Muscle layer of duodenum (tissue), 2 donors: ENCODE results near the gene TRAPPC13.
"Not testable (repeated sequence)": the region's sequence is repeated elsewhere in the genome, so short reads cannot be mapped to it uniquely, and the experiment has no call there.

ENCODE experiments used
- H3K27ac ChIP-seq: one replicate; pipeline ENCODE4 v1.7.0; 2013; ENCODE audit warnings: mild to moderate bottlenecking, low read length
- H3K27me3 ChIP-seq: one replicate; pipeline ENCODE4 v1.7.0; 2013; ENCODE audit warnings: low read depth, mild to moderate bottlenecking, control low read depth, low read length
- H3K36me3 ChIP-seq, 2 donors: one replicate each; pipeline ENCODE4 v1.7.0; 2013; ENCODE audit warnings: low read length in 2 of 2, control low read depth in 1 of 2, mild to moderate bottlenecking in 1 of 2; ENCODE audit not compliant: insufficient read depth in 2 of 2, control insufficient read depth in 1 of 2
- H3K4me1 ChIP-seq, 2 donors: one replicate each; pipeline ENCODE4 v1.7.0; 2013; ENCODE audit warnings: low read length in 2 of 2, mild to moderate bottlenecking in 2 of 2, control low read depth in 1 of 2, moderate library complexity in 1 of 2; ENCODE audit not compliant: insufficient read depth in 2 of 2, control insufficient read depth in 1 of 2
- H3K4me3 ChIP-seq, 2 donors: one replicate each; pipeline ENCODE4 v1.7.0; 2013; ENCODE audit warnings: low read length in 2 of 2, low read depth in 1 of 2, mild to moderate bottlenecking in 1 of 2
- H3K9me3 ChIP-seq, 2 donors: one replicate each; pipeline ENCODE4 v1.7.0; 2013; ENCODE audit warnings: low read length in 2 of 2, control low read depth in 1 of 2, mild to moderate bottlenecking in 1 of 2; ENCODE audit not compliant: control insufficient read depth in 1 of 2
- donor health status: healthy.

TRAPPC13 gene

GRCh38 chr5:65625743-65626142 is 916 bp downstream of the TRAPPC13 start:
- Histone ChIP-seq H3K27me3 (no peaks in the 10 kb centered on the region), H3K4me1 (peaks cover 20 to 31% of the 10 kb centered on the region in 2 donors), H3K36me3 (peaks cover 6 to 10% of the 10 kb centered on the region in 2 donors), H3K4me3 (peak overlapping the region; percentile 82 to 90), H3K27ac (no peak overlapping the region), H3K9me3 (no peaks in the 10 kb centered on the region)

GRCh38 chr5:65630981-65631380 is 6.2 kb downstream of the TRAPPC13 start:
- no peak overlapping the region for H3K4me3 ChIP-seq
- no peak overlapping the region for H3K27ac ChIP-seq
- H3K9me3 ChIP-seq = no peaks in the 10 kb centered on the region
- H3K36me3 ChIP-seq = peaks cover 8 to 15% of the 10 kb centered on the region in 2 donors
- H3K4me1 ChIP-seq = peaks cover 2 to 5% of the 10 kb centered on the region in 2 donors
- H3K27me3 ChIP-seq = no peaks in the 10 kb centered on the region

- H3K9me3 ChIP-seq = no peaks in the 10 kb centered on the region
- no peaks in the 10 kb centered on the region for H3K4me1 ChIP-seq
- H3K36me3 ChIP-seq = peaks cover 23 to 40% of the 10 kb centered on the region in 2 donors
- no peak overlapping the region for H3K27ac ChIP-seq
- H3K4me3 ChIP-seq = no peak overlapping the region
- H3K27me3 ChIP-seq = no peaks in the 10 kb centered on the region
Observed at GRCh38 chr5:65640240-65640639, 15.4 kb downstream of the TRAPPC13 start.

- Histone ChIP-seq H3K36me3 (peaks cover 6 to 16% of the 10 kb centered on the region in 2 donors), H3K4me1 (no peaks in the 10 kb centered on the region), H3K4me3 (no peak overlapping the region), H3K27me3 (no peaks in the 10 kb centered on the region), H3K27ac (no peak overlapping the region), H3K9me3 (no peaks in the 10 kb centered on the region)
Observed at GRCh38 chr5:65646938-65647337, 22.1 kb downstream of the TRAPPC13 start.

- Histone ChIP-seq H3K36me3 (peaks cover 6 to 19% of the 10 kb centered on the region in 2 donors), H3K9me3 (no peaks in the 10 kb centered on the region), H3K4me3 (no peak overlapping the region)
Observed at GRCh38 chr5:65647941-65648340, 23.1 kb downstream of the TRAPPC13 start.

GRCh38 chr5:65651144-65651543 is 26.3 kb downstream of the TRAPPC13 start:
- Histone ChIP-seq H3K4me1 (no peaks in the 10 kb centered on the region), H3K27me3 (no peaks in the 10 kb centered on the region), H3K27ac (no peak overlapping the region), H3K9me3 (no peaks in the 10 kb centered on the region), H3K4me3 (no peak overlapping the region), H3K36me3 (peaks cover 13 to 21% of the 10 kb centered on the region in 2 donors)

More at GRCh38 chr5:65647941-65648340, 23.1 kb downstream of the TRAPPC13 start:
- Histone ChIP-seq H3K27me3 (no peaks in the 10 kb centered on the region), H3K27ac (no peak overlapping the region), H3K4me1 (no peaks in the 10 kb centered on the region)

- Histone ChIP-seq H3K36me3 (peaks cover 7 to 9% of the 10 kb centered on the region in 2 donors), H3K27me3 (no peaks in the 10 kb centered on the region), H3K4me1 (no peaks in the 10 kb centered on the region), H3K9me3 (no peaks in the 10 kb centered on the region), H3K27ac (no peak overlapping the region), H3K4me3 (no peak overlapping the region)
Observed at GRCh38 chr5:65654713-65655112, 29.9 kb downstream of the TRAPPC13 start.

- no peak overlapping the region for H3K4me3 ChIP-seq
- H3K36me3 ChIP-seq = peaks cover 21 to 24% of the 10 kb centered on the region in 2 donors
- H3K4me1 ChIP-seq = no peaks in the 10 kb centered on the region
- H3K27ac ChIP-seq = no peak overlapping the region
- H3K27me3 ChIP-seq = no peaks in the 10 kb centered on the region
- H3K9me3 ChIP-seq = no peaks in the 10 kb centered on the region
Observed at GRCh38 chr5:65663804-65664521, 39.1 kb downstream of the TRAPPC13 start.

- no peak overlapping the region for H3K27ac ChIP-seq
- H3K9me3 ChIP-seq = no peaks in the 10 kb centered on the region
- H3K27me3 ChIP-seq = no peaks in the 10 kb centered on the region
- H3K4me3 ChIP-seq = no peak overlapping the region
- peaks cover 15 to 23% of the 10 kb centered on the region in 2 donors for H3K36me3 ChIP-seq
- H3K4me1 ChIP-seq = no peaks in the 10 kb centered on the region
Observed at GRCh38 chr5:65668696-65669095, 43.9 kb downstream of the TRAPPC13 start.

GRCh38 chr5:65672796-65673195 is 48.0 kb downstream of the TRAPPC13 start:
- no peak overlapping the region for H3K4me3 ChIP-seq
- peaks cover 9 to 23% of the 10 kb centered on the region in 2 donors for H3K36me3 ChIP-seq
- no peaks in the 10 kb centered on the region for H3K9me3 ChIP-seq
- no peaks in the 10 kb centered on the region for H3K27me3 ChIP-seq
- H3K27ac ChIP-seq = no peak overlapping the region
- no peaks in the 10 kb centered on the region for H3K4me1 ChIP-seq

GRCh38 chr5:65674749-65675148 is 49.9 kb downstream of the TRAPPC13 start:
- H3K9me3 ChIP-seq = no peaks in the 10 kb centered on the region
- no peak overlapping the region for H3K4me3 ChIP-seq

GRCh38 chr5:65676056-65676455 is 51.2 kb downstream of the TRAPPC13 start:
- H3K4me1 ChIP-seq, H3K4me3 ChIP-seq: not testable (repeated sequence)
- H3K36me3 ChIP-seq = peaks cover 3 to 25% of the 10 kb centered on the region in 2 donors

More at GRCh38 chr5:65674749-65675148, 49.9 kb downstream of the TRAPPC13 start:
- no peak overlapping the region for H3K27ac ChIP-seq
- peaks cover 9 to 23% of the 10 kb centered on the region in 2 donors for H3K36me3 ChIP-seq
- no peaks in the 10 kb centered on the region for H3K27me3 ChIP-seq
- no peaks in the 10 kb centered on the region for H3K4me1 ChIP-seq

More at GRCh38 chr5:65676056-65676455, 51.2 kb downstream of the TRAPPC13 start:
- not testable (repeated sequence) for H3K27me3 ChIP-seq, H3K27ac ChIP-seq, H3K9me3 ChIP-seq
